ENCODE data around the gene ACTR3.

- TF ChIP-seq POLR2A (IDR thresholded peaks at IDR 0.05) = no peak
- TF ChIP-seq, protein P1, sequence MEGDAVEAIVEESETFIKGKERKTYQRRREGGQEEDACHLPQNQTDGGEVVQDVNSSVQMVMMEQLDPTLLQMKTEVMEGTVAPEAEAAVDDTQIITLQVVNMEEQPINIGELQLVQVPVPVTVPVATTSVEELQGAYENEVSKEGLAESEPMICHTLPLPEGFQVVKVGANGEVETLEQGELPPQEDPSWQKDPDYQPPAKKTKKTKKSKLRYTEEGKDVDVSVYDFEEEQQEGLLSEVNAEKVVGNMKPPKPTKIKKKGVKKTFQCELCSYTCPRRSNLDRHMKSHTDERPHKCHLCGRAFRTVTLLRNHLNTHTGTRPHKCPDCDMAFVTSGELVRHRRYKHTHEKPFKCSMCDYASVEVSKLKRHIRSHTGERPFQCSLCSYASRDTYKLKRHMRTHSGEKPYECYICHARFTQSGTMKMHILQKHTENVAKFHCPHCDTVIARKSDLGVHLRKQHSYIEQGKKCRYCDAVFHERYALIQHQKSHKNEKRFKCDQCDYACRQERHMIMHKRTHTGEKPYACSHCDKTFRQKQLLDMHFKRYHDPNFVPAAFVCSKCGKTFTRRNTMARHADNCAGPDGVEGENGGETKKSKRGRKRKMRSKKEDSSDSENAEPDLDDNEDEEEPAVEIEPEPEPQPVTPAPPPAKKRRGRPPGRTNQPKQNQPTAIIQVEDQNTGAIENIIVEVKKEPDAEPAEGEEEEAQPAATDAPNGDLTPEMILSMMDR (IDR thresholded peaks at IDR 0.05) = no peak
Measured at GRCh38 chr2:113918229-113918628, 28.3 kb downstream of the ACTR3 start.

All from thyroid gland (tissue), 4 donors.